IMR-90 (cell line): ENCODE data around the gene IL23R. TPM values are rescaled to one million over a fixed set of nuclear protein-coding genes. Genes with fewer than 3 reads are reported as not detected.

Source experiments
- ATAC-seq: fragments of 200-7000 bp; cut with Tn5 transposase; 2 replicates; pipeline ENCODE4 v1.9.1; 2020; ENCODE audit warnings: low read depth, mild to moderate bottlenecking, moderate library complexity
- BruUV-seq: library from RNA; stranded (reverse); fragments of 400-500 nt; replicated peaks from 2 replicates; lab custom pipeline; 2021; lab: Mats Ljungman, UMichigan
- CTCF ChIA-PET: fragments of 300-600 bp; formaldehyde crosslinking; extraction: SDS; loops from one replicate; lab custom pipeline; 2021; ENCODE audit warnings: antibody characterized with exemption; lab: Yijun Ruan, JAX
- POLR2A ChIA-PET: fragments of 300-600 bp; sonication (Branson Sonifier 250); formaldehyde crosslinking; loops from one replicate; lab custom pipeline; 2022; ENCODE audit warnings: antibody characterized with exemption; ENCODE audit not compliant: unreplicated experiment; lab: Charles Lee
- DNase-seq: peaks from one replicate; pipeline ENCODE4 v3.0.0; 2013
- H2AFZ ChIP-seq: replicated peaks from 2 replicates; pipeline ENCODE3; 2013; ENCODE audit warnings: low read length, mild to moderate bottlenecking; ENCODE audit not compliant: poor library complexity
- H2AK5ac ChIP-seq: 2 replicates; pipeline ENCODE4 v1.6.1; 2013; ENCODE audit warnings: low read depth, low read length, inconsistent platforms
- H2AK9ac ChIP-seq: replicated peaks from 2 replicates; pipeline ENCODE3; 2013; ENCODE audit warnings: mild to moderate bottlenecking, low read depth, low read length, moderate library complexity; ENCODE audit not compliant: poor library complexity
- H2BK120ac ChIP-seq: 2 replicates; pipeline ENCODE4 v1.6.1; 2013; ENCODE audit warnings: low read depth, low read length, inconsistent platforms
- H2BK15ac ChIP-seq: 3 replicates; pipeline ENCODE4 v1.6.1; 2013; ENCODE audit warnings: low read depth, low read length, inconsistent platforms
- H2BK20ac ChIP-seq: 2 replicates; pipeline ENCODE4 v1.6.1; 2013; ENCODE audit warnings: low read depth, mild to moderate bottlenecking, inconsistent platforms, low read length, moderate library complexity
- H2BK5ac ChIP-seq: 2 replicates; pipeline ENCODE4 v1.6.1; 2013; ENCODE audit warnings: mild to moderate bottlenecking, low read depth, low read length, inconsistent platforms; ENCODE audit not compliant: poor library complexity, severe bottlenecking
- H3K14ac ChIP-seq: replicated peaks from 2 replicates; pipeline ENCODE4 v1.6.1; 2013; ENCODE audit warnings: low read depth, low read length, inconsistent platforms
- H3K18ac ChIP-seq: 2 replicates; pipeline ENCODE4 v1.6.1; 2013; ENCODE audit warnings: low read depth, low read length, control low read depth
- H3K23ac ChIP-seq: 2 replicates; pipeline ENCODE4 v1.6.1; 2013; ENCODE audit warnings: low read depth, low read length, inconsistent platforms
- H3K27ac ChIP-seq: 2 replicates; pipeline ENCODE4 v1.5.1; 2013; ENCODE audit warnings: mild to moderate bottlenecking, control low read depth, low read length; ENCODE audit not compliant: insufficient read depth
- H3K27me3 ChIP-seq: 2 replicates; pipeline ENCODE4 v1.6.1; 2013; ENCODE audit warnings: low read length; ENCODE audit not compliant: control insufficient read depth, insufficient read depth
- H3K36me3 ChIP-seq: 2 replicates; pipeline ENCODE4 v1.6.1; 2013; ENCODE audit warnings: low read length, mixed read lengths; ENCODE audit not compliant: control insufficient read depth, insufficient read depth
- H3K4ac ChIP-seq: 2 replicates; pipeline ENCODE4 v1.6.1; 2013; ENCODE audit warnings: low read depth, low read length, inconsistent platforms
- H3K4me1 ChIP-seq: 2 replicates; pipeline ENCODE4 v1.6.1; 2013; ENCODE audit warnings: low read length, mixed read lengths; ENCODE audit not compliant: control insufficient read depth, insufficient read depth
- H3K4me2 ChIP-seq: 2 replicates; pipeline ENCODE4 v1.6.1; 2013; ENCODE audit warnings: low read depth, mild to moderate bottlenecking, control low read depth, low read length, moderate library complexity
- H3K4me3 ChIP-seq: 2 replicates; pipeline ENCODE4 v1.5.1; 2013; ENCODE audit warnings: low read depth, mild to moderate bottlenecking, control low read depth, low read length, moderate library complexity; ENCODE audit not compliant: insufficient read depth
- H3K56ac ChIP-seq: 2 replicates; pipeline ENCODE4 v1.6.1; 2013; ENCODE audit warnings: low read length, inconsistent platforms; ENCODE audit not compliant: insufficient read depth; ENCODE audit errors: extremely low read depth
- H3K79me1 ChIP-seq, 2 experiments: 2 replicates each; pipeline ENCODE4 v1.6.1; 2013; ENCODE audit warnings: low read length in 2 of 2, inconsistent platforms in 1 of 2, low read depth in 1 of 2
- H3K9ac ChIP-seq: 2 replicates; pipeline ENCODE4 v1.6.1; 2013; ENCODE audit warnings: low read depth, low read length, control low read depth
- H3K9me1 ChIP-seq: 2 replicates; pipeline ENCODE4 v1.6.1; 2013; ENCODE audit warnings: low read length, inconsistent platforms; ENCODE audit not compliant: insufficient read depth
- H3K9me3 ChIP-seq: 2 replicates; pipeline ENCODE4 v1.6.1; 2013; ENCODE audit warnings: low read length; ENCODE audit not compliant: control insufficient read depth, insufficient read depth
- H4K20me1 ChIP-seq: 2 replicates; pipeline ENCODE4 v1.6.1; 2013; ENCODE audit warnings: low read length, inconsistent platforms; ENCODE audit not compliant: insufficient read depth
- H4K5ac ChIP-seq: 2 replicates; pipeline ENCODE4 v1.6.1; 2013; ENCODE audit warnings: mild to moderate bottlenecking, low read depth, low read length, control low read depth
- H4K8ac ChIP-seq, 2 experiments: 2 replicates each; pipeline ENCODE4 v1.6.1; 2013; ENCODE audit warnings: low read depth in 2 of 2, low read length in 2 of 2, control low read depth in 1 of 2, inconsistent platforms in 1 of 2
- H4K91ac ChIP-seq: 2 replicates; pipeline ENCODE4 v1.6.1; 2013; ENCODE audit warnings: low read depth, low read length, inconsistent platforms; ENCODE audit not compliant: insufficient read depth
- BHLHE40 ChIP-seq: fragments of 150-350 bp; IDR thresholded peaks from 2 replicates; pipeline ENCODE4 v1.6.1; 2016; ENCODE audit warnings: mild to moderate bottlenecking, low read depth, low read length
- CEBPB ChIP-seq: IDR thresholded peaks from 2 replicates; pipeline ENCODE4 v1.6.1; 2012; ENCODE audit warnings: low read depth, low read length, improper control_type of control experiment
- CHD1 ChIP-seq: IDR thresholded peaks from 2 replicates; pipeline ENCODE4 v1.6.1; 2012; ENCODE audit warnings: low read depth, low read length, improper control_type of control experiment
- FOS ChIP-seq: fragments of 150-350 bp; IDR thresholded peaks from 2 replicates; pipeline ENCODE4 v1.6.1; 2016; ENCODE audit warnings: low read depth, low read length
- MAFK ChIP-seq: IDR thresholded peaks from 2 replicates; pipeline ENCODE4 v1.6.1; 2012; ENCODE audit warnings: low read depth, low read length, improper control_type of control experiment
- MAZ ChIP-seq: IDR thresholded peaks from 2 replicates; pipeline ENCODE4 v1.6.1; 2012; ENCODE audit warnings: low read depth, mild to moderate bottlenecking, low read length, improper control_type of control experiment, moderate library complexity, borderline replicate concordance
- MXI1 ChIP-seq: IDR thresholded peaks from 2 replicates; pipeline ENCODE4 v1.6.1; 2012; ENCODE audit warnings: low read depth, mild to moderate bottlenecking, low read length, moderate library complexity, borderline replicate concordance
- NFE2L2 ChIP-seq: fragments of 150-350 bp; IDR thresholded peaks from 2 replicates; pipeline ENCODE4 v1.6.1; 2016; ENCODE audit warnings: low read depth, mild to moderate bottlenecking, low read length
- POLR2A ChIP-seq: IDR thresholded peaks from 2 replicates; pipeline ENCODE4 v1.6.1; 2012; ENCODE audit warnings: mild to moderate bottlenecking, low read depth, low read length
- RAD21 ChIP-seq: IDR thresholded peaks from 2 replicates; pipeline ENCODE4 v1.6.1; 2012; ENCODE audit warnings: low read length, improper control_type of control experiment
- RCOR1 ChIP-seq: IDR thresholded peaks from 2 replicates; pipeline ENCODE4 v1.6.1; 2012; ENCODE audit warnings: mild to moderate bottlenecking, low read length, improper control_type of control experiment; ENCODE audit not compliant: insufficient replicate concordance
- RFX5 ChIP-seq: IDR thresholded peaks from 2 replicates; pipeline ENCODE4 v1.8.0; 2012; ENCODE audit warnings: low read depth, mild to moderate bottlenecking, low read length, moderate library complexity
- SMC3 ChIP-seq: fragments of 150-350 bp; IDR thresholded peaks from 2 replicates; pipeline ENCODE4 v1.6.1; 2016; ENCODE audit warnings: low read depth, mild to moderate bottlenecking, antibody characterized with exemption, low read length, moderate library complexity
- WGBS, 2 experiments: methylation state at CpG; one replicate each; pipeline versions ENCODE4 v1.1.5 to v1.1.7; 2013; ENCODE audit warnings: missing lambda C conversion rate in 2 of 2; ENCODE audit not compliant: insufficient read length in 1 of 2; ENCODE audit errors: extremely low coverage in 2 of 2; 5-methylcytosine and 5-hydroxymethylcytosine counted together
- dilution Hi-C: fragments of 300-500 bp; cut with HindIII; formaldehyde crosslinking; loops from one replicate; pipeline ENCODE4 v1.14.3; 2018; ENCODE audit warnings: low sequenced_read_pairs; ENCODE audit not compliant: unreplicated experiment
- in situ Hi-C: fragments of 300-500 bp; cut with MboI; formaldehyde crosslinking; loops from 3 replicates; pipeline ENCODE4 v1.14.3; 2019; ENCODE audit warnings: low sequenced_read_pairs, inconsistent platforms, mixed read lengths
- intact Hi-C: fragments of 100-400 bp; cut with micrococcal nuclease; formaldehyde crosslinking; loops from 2 replicates; pipeline ENCODE4 v1.10.0; 2022
- polyA plus RNA-seq, 3 experiments: library from polyadenylated mRNA; depleted of rRNA; stranded (reverse); fragments of >200 nt; gene quantifications; 2 replicates each; pipeline ENCODE4 v1.2.3, GENCODE V29; 2012; ENCODE audit warnings: low replicate concordance in 1 of 3
- total RNA-seq: library from RNA; depleted of rRNA; stranded (reverse); fragments of >200 nt; gene quantifications from 2 replicates; pipeline ENCODE4 v1.2.3, GENCODE V29; 2012
- TF ChIP-seq, protein P1 (sequence below): fragments of 150-350 bp; IDR thresholded peaks from 2 replicates; pipeline ENCODE4 v1.6.1; 2017; ENCODE audit warnings: mild to moderate bottlenecking, antibody characterized with exemption, low read length, low read depth
- TF ChIP-seq, protein P2 (sequence below): fragments of 150-350 bp; IDR thresholded peaks from 2 replicates; pipeline ENCODE4 v1.6.1; 2016; ENCODE audit warnings: low read depth, mild to moderate bottlenecking, low read length, moderate library complexity, borderline replicate concordance
- TF ChIP-seq, protein P3 (sequence below): conservative IDR thresholded peaks from 2 replicates; pipeline ENCODE4 v1.5.1; 2012; ENCODE audit warnings: mild to moderate bottlenecking, low read depth, low read length, improper control_type of control experiment

The IL23R gene
- total and polyA plus RNA-seq, 2 of the 4 experiments (the other 2 are of a cell fraction) = not detected

DNA sequence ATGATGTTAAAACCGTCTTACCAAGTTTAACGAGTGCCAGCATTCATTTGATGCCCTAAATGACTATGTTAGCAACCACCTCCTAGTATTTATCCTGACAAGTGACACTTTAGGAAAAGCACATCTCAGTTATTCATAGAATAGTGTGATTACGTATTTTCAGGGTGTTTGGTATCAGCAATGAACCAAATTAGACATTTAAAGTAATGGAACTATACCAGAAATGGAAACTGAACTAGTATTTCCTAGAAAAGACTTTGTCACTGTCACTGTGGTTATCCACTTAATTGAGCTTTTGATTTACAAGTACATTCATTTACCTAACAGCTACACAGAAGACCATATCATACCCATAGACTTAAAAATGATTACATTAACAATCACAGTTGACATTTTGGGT is 137.8 kb downstream of the IL23R start:
- intact Hi-C loops = no loop called here
- no peak overlapping the region for H3K56ac ChIP-seq
- TF ChIP-seq RAD21 (no peak), BHLHE40 (no peak), SMC3 (no peak), FOS (no peak), RCOR1 (no peak), MAZ (no peak), CEBPB (no peak), MAFK (no peak), RFX5 (no peak), CHD1 (no peak), NFE2L2 (no peak), POLR2A (no peak), MXI1 (no peak)
- TF ChIP-seq, protein P1, sequence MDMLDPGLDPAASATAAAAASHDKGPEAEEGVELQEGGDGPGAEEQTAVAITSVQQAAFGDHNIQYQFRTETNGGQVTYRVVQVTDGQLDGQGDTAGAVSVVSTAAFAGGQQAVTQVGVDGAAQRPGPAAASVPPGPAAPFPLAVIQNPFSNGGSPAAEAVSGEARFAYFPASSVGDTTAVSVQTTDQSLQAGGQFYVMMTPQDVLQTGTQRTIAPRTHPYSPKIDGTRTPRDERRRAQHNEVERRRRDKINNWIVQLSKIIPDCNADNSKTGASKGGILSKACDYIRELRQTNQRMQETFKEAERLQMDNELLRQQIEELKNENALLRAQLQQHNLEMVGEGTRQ = no peak
- TF ChIP-seq, protein P2, sequence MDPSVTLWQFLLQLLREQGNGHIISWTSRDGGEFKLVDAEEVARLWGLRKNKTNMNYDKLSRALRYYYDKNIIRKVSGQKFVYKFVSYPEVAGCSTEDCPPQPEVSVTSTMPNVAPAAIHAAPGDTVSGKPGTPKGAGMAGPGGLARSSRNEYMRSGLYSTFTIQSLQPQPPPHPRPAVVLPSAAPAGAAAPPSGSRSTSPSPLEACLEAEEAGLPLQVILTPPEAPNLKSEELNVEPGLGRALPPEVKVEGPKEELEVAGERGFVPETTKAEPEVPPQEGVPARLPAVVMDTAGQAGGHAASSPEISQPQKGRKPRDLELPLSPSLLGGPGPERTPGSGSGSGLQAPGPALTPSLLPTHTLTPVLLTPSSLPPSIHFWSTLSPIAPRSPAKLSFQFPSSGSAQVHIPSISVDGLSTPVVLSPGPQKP = no peak
- TF ChIP-seq, protein P3, sequence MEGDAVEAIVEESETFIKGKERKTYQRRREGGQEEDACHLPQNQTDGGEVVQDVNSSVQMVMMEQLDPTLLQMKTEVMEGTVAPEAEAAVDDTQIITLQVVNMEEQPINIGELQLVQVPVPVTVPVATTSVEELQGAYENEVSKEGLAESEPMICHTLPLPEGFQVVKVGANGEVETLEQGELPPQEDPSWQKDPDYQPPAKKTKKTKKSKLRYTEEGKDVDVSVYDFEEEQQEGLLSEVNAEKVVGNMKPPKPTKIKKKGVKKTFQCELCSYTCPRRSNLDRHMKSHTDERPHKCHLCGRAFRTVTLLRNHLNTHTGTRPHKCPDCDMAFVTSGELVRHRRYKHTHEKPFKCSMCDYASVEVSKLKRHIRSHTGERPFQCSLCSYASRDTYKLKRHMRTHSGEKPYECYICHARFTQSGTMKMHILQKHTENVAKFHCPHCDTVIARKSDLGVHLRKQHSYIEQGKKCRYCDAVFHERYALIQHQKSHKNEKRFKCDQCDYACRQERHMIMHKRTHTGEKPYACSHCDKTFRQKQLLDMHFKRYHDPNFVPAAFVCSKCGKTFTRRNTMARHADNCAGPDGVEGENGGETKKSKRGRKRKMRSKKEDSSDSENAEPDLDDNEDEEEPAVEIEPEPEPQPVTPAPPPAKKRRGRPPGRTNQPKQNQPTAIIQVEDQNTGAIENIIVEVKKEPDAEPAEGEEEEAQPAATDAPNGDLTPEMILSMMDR = no peak
- H4K5ac ChIP-seq = no peak overlapping the region
- no peak overlapping the region for H4K8ac ChIP-seq
- no peak overlapping the region for H3K14ac ChIP-seq
- dilution Hi-C loops = no loop called here
- no peaks in the 10 kb centered on the region for H3K4me1 ChIP-seq
- H2AK5ac ChIP-seq = no peak overlapping the region
- H3K9me3 ChIP-seq = no peaks in the 10 kb centered on the region
- no peak overlapping the region for H3K18ac ChIP-seq
- no peak overlapping the region for H3K4me3 ChIP-seq
- H3K4me2 ChIP-seq = no peak overlapping the region
- no peaks in the 10 kb centered on the region for H3K9me1 ChIP-seq
- H3K27me3 ChIP-seq = peaks cover 24% of the 10 kb centered on the region
- no peak overlapping the region for H3K27ac ChIP-seq
- no peaks in the 10 kb centered on the region for H3K79me1 ChIP-seq
- no peak overlapping the region for H2BK120ac ChIP-seq
- no peak overlapping the region for H3K23ac ChIP-seq
- H2BK20ac ChIP-seq = no peak overlapping the region
- ChIA-PET POLR2A (no interaction called here), CTCF (no interaction called here)
- H3K4ac ChIP-seq = no peak overlapping the region
- no peaks in the 10 kb centered on the region for H3K36me3 ChIP-seq
- H2BK5ac ChIP-seq = no peak overlapping the region
- ATAC-seq = no peak
- H4K20me1 ChIP-seq = no peaks in the 10 kb centered on the region
- H2AFZ ChIP-seq = no peak overlapping the region
- no CpG with 5 or more reads among the region's 3 CpGs for WGBS, 2 experiments
- in situ Hi-C loops = no loop called here
- BruUV-seq = no TSS peak
- no peak overlapping the region for H3K9ac ChIP-seq
- no peak overlapping the region for H4K91ac ChIP-seq
- H2AK9ac ChIP-seq = no peak overlapping the region
- no peak for DNase-seq
- no peak overlapping the region for H2BK15ac ChIP-seq
